Neural progenitor cell (in vitro differentiated cells): Measurements from ENCODE around the gene NUP62. TPM values are rescaled to one million over a fixed set of nuclear protein-coding genes. Genes with fewer than 3 reads are reported as not detected.
A peak's percentile ranks its signal among the peaks of the same experiment; 100 is the strongest.

Source experiments
- DNase-seq: peaks from one replicate; pipeline ENCODE4 v3.0.0-alpha.2; 2016; ENCODE audit warnings: low spot score
- H2AFZ ChIP-seq: fragments of 200-600 bp; sonication (generic); replicated peaks from 2 replicates; pipeline ENCODE4 v1.6.1; 2016; ENCODE audit warnings: antibody characterized with exemption
- H3F3A ChIP-seq: fragments of 200-600 bp; sonication (generic); 2 replicates; pipeline ENCODE4 v1.6.1; 2016; ENCODE audit warnings: antibody characterized with exemption, low read depth
- H3K27ac ChIP-seq: fragments of 200-600 bp; sonication (generic); 2 replicates; pipeline ENCODE4 v1.5.1; 2016; ENCODE audit warnings: mild to moderate bottlenecking
- H3K27me3 ChIP-seq: fragments of 200-600 bp; sonication (generic); 2 replicates; pipeline ENCODE4 v1.6.1; 2016; ENCODE audit warnings: mild to moderate bottlenecking, moderate library complexity
- H3K36me3 ChIP-seq: fragments of 200-600 bp; sonication (generic); 2 replicates; pipeline ENCODE4 v1.5.1; 2016
- H3K4me1 ChIP-seq: fragments of 200-600 bp; sonication (generic); 2 replicates; pipeline ENCODE4 v1.6.1; 2016; ENCODE audit warnings: mixed run types
- H3K4me2 ChIP-seq: fragments of 200-600 bp; sonication (generic); 2 replicates; pipeline ENCODE4 v1.6.1; 2016
- H3K4me3 ChIP-seq: fragments of 200-600 bp; sonication (generic); 2 replicates; pipeline ENCODE4 v1.5.1; 2016
- H3K79me2 ChIP-seq: fragments of 200-600 bp; sonication (generic); 2 replicates; pipeline ENCODE4 v1.6.1; 2016; ENCODE audit warnings: low read depth
- H3K9ac ChIP-seq: fragments of 200-600 bp; sonication (generic); 2 replicates; pipeline ENCODE4 v1.6.1; 2016
- H3K9me3 ChIP-seq: fragments of 200-600 bp; sonication (generic); 2 replicates; pipeline ENCODE4 v1.5.1; 2016; ENCODE audit warnings: low read depth
- H4K20me1 ChIP-seq: fragments of 200-600 bp; sonication (generic); 2 replicates; pipeline ENCODE4 v1.6.1; 2016; ENCODE audit warnings: low read depth
- H3K27ac Mint-ChIP-seq: 3 replicates; pipeline ENCODE4 v1.8.0; 2021; ENCODE audit warnings: mixed read lengths
- H3K27me3 Mint-ChIP-seq: 2 replicates; pipeline ENCODE4 v1.8.0; 2022; ENCODE audit warnings: low read depth, mild to moderate bottlenecking, inconsistent platforms, moderate library complexity, mixed read lengths; ENCODE audit not compliant: insufficient read depth
- H3K36me3 Mint-ChIP-seq: 3 replicates; pipeline ENCODE4 v1.8.0; 2021; ENCODE audit warnings: mixed read lengths
- H3K4me1 Mint-ChIP-seq: 3 replicates; pipeline ENCODE4 v1.8.0; 2021; ENCODE audit warnings: mixed read lengths
- H3K4me3 Mint-ChIP-seq: 3 replicates; pipeline ENCODE4 v1.8.0; 2021; ENCODE audit warnings: mild to moderate bottlenecking, moderate library complexity, mixed read lengths
- H3K9me3 Mint-ChIP-seq: 3 replicates; pipeline ENCODE4 v1.8.0; 2020; ENCODE audit warnings: mixed read lengths
- EZH2 ChIP-seq: fragments of 200-600 bp; sonication (generic); IDR thresholded peaks from 2 replicates; pipeline ENCODE4 v1.6.1; 2017; ENCODE audit warnings: antibody characterized with exemption, mild to moderate bottlenecking, moderate library complexity
- EZH2phosphoT487 ChIP-seq: fragments of 200-600 bp; sonication (generic); IDR thresholded peaks from 2 replicates; pipeline ENCODE4 v1.6.1; 2017; ENCODE audit warnings: antibody characterized with exemption
- total RNA-seq: library from RNA; depleted of rRNA; stranded (reverse); fragments of >200 nt; gene quantifications from 2 replicates; pipeline ENCODE4 v1.2.3, GENCODE V29; 2015; ENCODE audit warnings: low replicate concordance
- TF ChIP-seq, protein P1 (sequence below): fragments of 200-600 bp; sonication (generic); IDR thresholded peaks from 2 replicates; pipeline ENCODE4 v1.5.1; 2017; ENCODE audit warnings: antibody characterized with exemption, mild to moderate bottlenecking

The NUP62 gene
- total RNA-seq, 1 donor from 2014 or later = 48.2 TPM

DNA sequence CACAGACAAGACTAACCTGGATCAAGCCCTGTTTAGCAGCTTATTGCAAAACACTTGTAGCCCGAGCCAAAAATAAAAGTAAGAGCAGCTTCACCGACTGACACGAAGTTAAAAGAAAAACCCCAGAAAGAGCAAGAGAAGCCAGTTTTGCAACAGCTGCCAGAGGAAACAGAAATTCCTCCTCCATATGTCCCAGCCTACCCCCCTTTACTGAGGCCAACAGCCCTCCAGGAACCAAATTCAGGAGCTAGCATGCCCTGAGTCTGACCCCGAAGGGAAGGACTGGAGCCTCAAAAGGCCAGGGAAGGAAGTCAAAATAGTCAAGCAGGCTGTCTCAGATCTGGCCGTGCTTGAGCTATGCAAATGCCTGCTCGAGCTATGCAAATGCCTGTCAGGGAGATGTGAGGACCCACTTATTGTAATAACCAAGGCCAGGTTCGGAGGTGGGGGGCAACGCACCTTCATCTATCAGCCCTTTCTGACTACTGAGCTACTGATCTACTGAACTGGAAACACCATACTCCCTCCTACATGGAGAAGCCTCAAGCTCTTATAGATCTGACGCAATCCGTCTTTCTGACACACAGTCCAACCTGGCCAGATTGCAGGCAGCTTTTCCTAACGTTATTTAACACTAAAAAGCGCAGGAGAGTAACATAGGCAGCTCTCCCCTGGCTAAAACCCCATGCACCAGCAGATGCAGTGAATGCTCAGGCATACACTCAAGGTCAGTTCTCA is 25.0 kb upstream of the NUP62 start:
- Mint-ChIP-seq H3K27ac (peak overlapping the region; percentile 30), H3K27me3 (peaks cover 3% of the 10 kb centered on the region), H3K36me3 (no peaks in the 10 kb centered on the region), H3K4me1 (peaks cover 26% of the 10 kb centered on the region), H3K4me3 (no peak overlapping the region), H3K9me3 (no peaks in the 10 kb centered on the region)
- H3K27ac ChIP-seq = no peak overlapping the region
- H4K20me1 ChIP-seq = no peaks in the 10 kb centered on the region
- H3F3A ChIP-seq = no peaks in the 10 kb centered on the region
- no peaks in the 10 kb centered on the region for H3K36me3 ChIP-seq
- no peaks in the 10 kb centered on the region for H3K9me3 ChIP-seq
- no peak overlapping the region for H3K9ac ChIP-seq
- H3K4me3 ChIP-seq = no peak overlapping the region
- H3K4me2 ChIP-seq = no peak overlapping the region
- no peaks in the 10 kb centered on the region for H3K4me1 ChIP-seq
- DNase-seq = no peak
- H3K27me3 ChIP-seq = no peaks in the 10 kb centered on the region
- TF ChIP-seq, protein P1, sequence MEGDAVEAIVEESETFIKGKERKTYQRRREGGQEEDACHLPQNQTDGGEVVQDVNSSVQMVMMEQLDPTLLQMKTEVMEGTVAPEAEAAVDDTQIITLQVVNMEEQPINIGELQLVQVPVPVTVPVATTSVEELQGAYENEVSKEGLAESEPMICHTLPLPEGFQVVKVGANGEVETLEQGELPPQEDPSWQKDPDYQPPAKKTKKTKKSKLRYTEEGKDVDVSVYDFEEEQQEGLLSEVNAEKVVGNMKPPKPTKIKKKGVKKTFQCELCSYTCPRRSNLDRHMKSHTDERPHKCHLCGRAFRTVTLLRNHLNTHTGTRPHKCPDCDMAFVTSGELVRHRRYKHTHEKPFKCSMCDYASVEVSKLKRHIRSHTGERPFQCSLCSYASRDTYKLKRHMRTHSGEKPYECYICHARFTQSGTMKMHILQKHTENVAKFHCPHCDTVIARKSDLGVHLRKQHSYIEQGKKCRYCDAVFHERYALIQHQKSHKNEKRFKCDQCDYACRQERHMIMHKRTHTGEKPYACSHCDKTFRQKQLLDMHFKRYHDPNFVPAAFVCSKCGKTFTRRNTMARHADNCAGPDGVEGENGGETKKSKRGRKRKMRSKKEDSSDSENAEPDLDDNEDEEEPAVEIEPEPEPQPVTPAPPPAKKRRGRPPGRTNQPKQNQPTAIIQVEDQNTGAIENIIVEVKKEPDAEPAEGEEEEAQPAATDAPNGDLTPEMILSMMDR = no peak
- no peak for TF ChIP-seq EZH2
- TF ChIP-seq EZH2phosphoT487 = no peak
- H3K79me2 ChIP-seq = no peaks in the 10 kb centered on the region
- no peak overlapping the region for H2AFZ ChIP-seq

DNA sequence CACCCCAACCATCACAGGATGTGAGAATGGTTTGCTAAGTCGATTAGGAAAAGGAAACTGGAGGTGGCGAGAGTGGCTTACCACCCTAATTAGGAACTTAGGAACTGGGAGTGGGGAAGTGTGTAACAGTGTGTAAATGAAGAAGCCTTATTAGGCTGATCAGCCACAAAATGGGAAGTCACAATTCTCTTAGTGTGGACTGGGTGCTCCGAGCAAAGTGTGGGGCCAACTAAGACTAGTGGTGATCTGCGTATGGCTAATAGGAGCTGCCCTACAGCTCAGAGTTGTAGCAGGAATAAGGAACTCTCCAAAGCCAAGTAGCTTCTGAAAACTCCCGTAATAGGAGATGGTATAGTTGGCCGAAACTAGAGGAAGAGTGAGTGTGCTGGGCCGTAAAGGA is 24.1 kb upstream of the NUP62 start:
- DNase-seq = no peak
- no peaks in the 10 kb centered on the region for H3K36me3 ChIP-seq
- H3F3A ChIP-seq = no peaks in the 10 kb centered on the region
- no peaks in the 10 kb centered on the region for H3K36me3 Mint-ChIP-seq
- no peak overlapping the region for H3K27ac ChIP-seq
- H3K27me3 Mint-ChIP-seq = peaks cover 3% of the 10 kb centered on the region
- no peak overlapping the region for H3K4me2 ChIP-seq
- TF ChIP-seq, protein P1 = no peak
- TF ChIP-seq EZH2phosphoT487 = no peak
- TF ChIP-seq EZH2 = no peak
- H3K9ac ChIP-seq = no peak overlapping the region
- H3K4me1 Mint-ChIP-seq = peaks cover 26% of the 10 kb centered on the region
- no peaks in the 10 kb centered on the region for H3K9me3 ChIP-seq
- H3K9me3 Mint-ChIP-seq = no peaks in the 10 kb centered on the region
- no peaks in the 10 kb centered on the region for H3K79me2 ChIP-seq
- H4K20me1 ChIP-seq = no peaks in the 10 kb centered on the region
- no peaks in the 10 kb centered on the region for H3K4me1 ChIP-seq
- H3K4me3 Mint-ChIP-seq = peak overlapping the region; percentile 16
- H3K27me3 ChIP-seq = no peaks in the 10 kb centered on the region
- no peak overlapping the region for H3K4me3 ChIP-seq
- H2AFZ ChIP-seq = no peak overlapping the region
- no peak overlapping the region for H3K27ac Mint-ChIP-seq

DNA sequence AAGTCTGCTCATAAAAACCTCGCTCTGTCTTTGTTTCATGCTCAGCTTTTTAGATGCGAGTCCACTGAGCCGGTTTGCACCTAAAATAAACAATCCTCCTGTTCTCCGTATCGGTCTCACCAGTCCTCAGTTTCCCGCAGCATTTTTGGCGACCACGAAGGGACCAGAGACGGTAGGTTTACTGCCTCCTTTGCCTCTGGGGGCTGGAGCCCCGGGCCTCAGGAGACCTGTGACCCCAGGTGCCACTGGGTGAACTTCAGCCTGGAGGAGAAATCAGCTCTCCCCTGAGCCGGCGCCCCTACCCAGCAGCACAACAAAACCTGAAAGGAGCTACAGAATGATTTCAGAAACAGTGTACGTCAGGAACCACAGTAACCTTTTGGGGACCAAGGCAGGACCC is 23.6 kb upstream of the NUP62 start:
- H4K20me1 ChIP-seq = no peaks in the 10 kb centered on the region
- H3K4me3 ChIP-seq = no peak overlapping the region
- H3K4me2 ChIP-seq = no peak overlapping the region
- H3K4me3 Mint-ChIP-seq = no peak overlapping the region
- TF ChIP-seq, protein P1 = no peak
- TF ChIP-seq EZH2 = no peak
- no peak for TF ChIP-seq EZH2phosphoT487
- H2AFZ ChIP-seq = no peak overlapping the region
- no peaks in the 10 kb centered on the region for H3K36me3 Mint-ChIP-seq
- H3K27me3 ChIP-seq = no peaks in the 10 kb centered on the region
- peaks cover 3% of the 10 kb centered on the region for H3K27me3 Mint-ChIP-seq
- no peaks in the 10 kb centered on the region for H3K9me3 Mint-ChIP-seq
- H3K4me1 Mint-ChIP-seq = peaks cover 26% of the 10 kb centered on the region
- H3K9me3 ChIP-seq = no peaks in the 10 kb centered on the region
- H3K79me2 ChIP-seq = no peaks in the 10 kb centered on the region
- H3F3A ChIP-seq = no peaks in the 10 kb centered on the region
- H3K9ac ChIP-seq = no peak overlapping the region
- no peaks in the 10 kb centered on the region for H3K36me3 ChIP-seq
- DNase-seq = no peak
- H3K27ac Mint-ChIP-seq = no peak overlapping the region
- H3K27ac ChIP-seq = no peak overlapping the region
- no peaks in the 10 kb centered on the region for H3K4me1 ChIP-seq
